HG03442 (cell line): ENCODE measurements around the gene DRAM1.
A peak's percentile ranks its signal among the peaks of the same experiment; 100 is the strongest.
"Not testable (repeated sequence)": the region's sequence is repeated elsewhere in the genome, so short reads cannot be mapped to it uniquely, and the experiment has no call there.

ENCODE experiments used
- ATAC-seq: cut with Tn5 transposase; IDR thresholded peaks from one replicate; pipeline ENCODE4 v1.9.1; 2021; ENCODE audit warnings: mild to moderate bottlenecking, moderate library complexity; ENCODE audit not compliant: unreplicated experiment

The DRAM1 gene

GRCh38 chr12:101858361-101858760 is 19.0 kb upstream of the DRAM1 start:
- ATAC-seq: no peak

- peak; percentile 49 for ATAC-seq
These were observed 17.4 kb upstream of the DRAM1 start for GRCh38 chr12:101859664-101860607.

- not testable (repeated sequence) for ATAC-seq
These were observed 15.7 kb upstream of the DRAM1 start for GRCh38 chr12:101861688-101862087.

GRCh38 chr12:101862245-101862644 is 15.1 kb upstream of the DRAM1 start:
- ATAC-seq: no peak

- no peak for ATAC-seq
These were observed 13.4 kb upstream of the DRAM1 start for GRCh38 chr12:101863981-101864380.

GRCh38 chr12:101866615-101867373 is 10.6 kb upstream of the DRAM1 start:
- no peak for ATAC-seq

GRCh38 chr12:101867619-101868018 is 9.8 kb upstream of the DRAM1 start:
- not testable (repeated sequence) for ATAC-seq

- ATAC-seq: no peak
These were observed 6.5 kb upstream of the DRAM1 start for GRCh38 chr12:101870925-101871324.

GRCh38 chr12:101875162-101875561 is 2.2 kb upstream of the DRAM1 start:
- ATAC-seq: no peak

GRCh38 chr12:101876322-101876860 is 989 bp upstream of the DRAM1 start:
- no peak for ATAC-seq

- ATAC-seq: no peak
These were observed 444 bp downstream of the DRAM1 start for GRCh38 chr12:101877806-101878242.

GRCh38 chr12:101878243-101878821 is 952 bp downstream of the DRAM1 start:
- no peak for ATAC-seq

- ATAC-seq: no peak
These were observed 3.4 kb downstream of the DRAM1 start for GRCh38 chr12:101880769-101881168.

GRCh38 chr12:101881228-101881627 is 3.8 kb downstream of the DRAM1 start:
- no peak for ATAC-seq

GRCh38 chr12:101884174-101884573 is 6.8 kb downstream of the DRAM1 start:
- no peak for ATAC-seq

GRCh38 chr12:101884781-101885340 is 7.5 kb downstream of the DRAM1 start:
- ATAC-seq: not testable (repeated sequence)

- no peak for ATAC-seq
These were observed 8.7 kb downstream of the DRAM1 start for GRCh38 chr12:101885912-101886561.

GRCh38 chr12:101889211-101889752 is 11.9 kb downstream of the DRAM1 start:
- no peak for ATAC-seq

GRCh38 chr12:101891462-101891971 is 14.1 kb downstream of the DRAM1 start:
- ATAC-seq: peak; percentile 90

GRCh38 chr12:101892794-101893193 is 15.4 kb downstream of the DRAM1 start:
- ATAC-seq: no peak
